ENCODE data around the gene HIGD1A.

The HIGD1A gene

GRCh38 chr3:42804106-42804830, at the start of gene HIGD1A:
HIGD1A (minus strand) TSS chr3:42804490; CDS start chr3:42794253, 10,237 bp downstream.
- peak; percentile 74 for DNase-seq

GRCh38 chr3:42853739-42854302, 49.5 kb upstream of the HIGD1A start:
- DNase-seq, result no peak

GRCh38 chr3:42853056-42853455, 48.8 kb upstream of the HIGD1A start:
- no peak for DNase-seq

- no peak for DNase-seq
These were observed 48.2 kb upstream of the HIGD1A start for GRCh38 chr3:42852441-42852840.

- DNase-seq, result no peak
These were observed 47.0 kb upstream of the HIGD1A start for GRCh38 chr3:42851228-42851834.

- no peak for DNase-seq
These were observed 46.0 kb upstream of the HIGD1A start for GRCh38 chr3:42850263-42850662.

- DNase-seq, result no peak
These were observed 44.7 kb upstream of the HIGD1A start for GRCh38 chr3:42849017-42849416.

GRCh38 chr3:42847731-42848130, 43.4 kb upstream of the HIGD1A start:
- DNase-seq, result no peak

- DNase-seq, result no peak
These were observed 42.6 kb upstream of the HIGD1A start for GRCh38 chr3:42846685-42847522.

- no peak for DNase-seq
These were observed 40.5 kb upstream of the HIGD1A start for GRCh38 chr3:42844815-42845214.

GRCh38 chr3:42844412-42844713, 40.1 kb upstream of the HIGD1A start:
- no peak for DNase-seq

GRCh38 chr3:42843713-42844411, 39.6 kb upstream of the HIGD1A start:
- DNase-seq, result no peak

GRCh38 chr3:42841332-42841731, 37.0 kb upstream of the HIGD1A start:
- no peak for DNase-seq

- no peak for DNase-seq
These were observed 35.3 kb upstream of the HIGD1A start for GRCh38 chr3:42839616-42840015.

GRCh38 chr3:42838571-42838970, 34.3 kb upstream of the HIGD1A start:
- DNase-seq, result no peak

GRCh38 chr3:42836150-42837123, 32.1 kb upstream of the HIGD1A start:
- no peak for DNase-seq

GRCh38 chr3:42831321-42831713, 27.0 kb upstream of the HIGD1A start:
- DNase-seq, result no peak

GRCh38 chr3:42830437-42831320, 26.4 kb upstream of the HIGD1A start:
- no peak for DNase-seq

- no peak for DNase-seq
These were observed 25.5 kb upstream of the HIGD1A start for GRCh38 chr3:42829628-42830436.
